ENCODE results near the gene PCED1A.

Gene PCED1A

GRCh38 chr20:2866236-2866635 is 25.8 kb upstream of the PCED1A start:
- in situ Hi-C loops (cut with HindIII; ENCODE audit: low sequenced_read_pairs), result loop anchor here (5.0 kb wide), 1 partner anchor 104 kb away; no protein-coding TSS in a partner anchor

- in situ Hi-C loops (cut with HindIII; ENCODE audit: low sequenced_read_pairs), result loop anchor here (5.0 kb wide), 1 partner anchor 103 kb away; no protein-coding TSS in a partner anchor
Observed at GRCh38 chr20:2865630-2866029, 25.2 kb upstream of the PCED1A start.

- in situ Hi-C loops (cut with HindIII; ENCODE audit: low sequenced_read_pairs), result loop anchor here (5.0 kb wide), 1 partner anchor 103 kb away; no protein-coding TSS in a partner anchor
Observed at GRCh38 chr20:2865101-2865500, 24.6 kb upstream of the PCED1A start.

- in situ Hi-C loops (cut with HindIII; ENCODE audit: low sequenced_read_pairs), result loop anchor here (5.0 kb wide), 1 partner anchor 102 kb away; no protein-coding TSS in a partner anchor
Observed at GRCh38 chr20:2864626-2865025, 24.2 kb upstream of the PCED1A start.

- in situ Hi-C loops (cut with HindIII; ENCODE audit: low sequenced_read_pairs), result no loop called here
Observed at GRCh38 chr20:2859330-2860121, 19.1 kb upstream of the PCED1A start.

- in situ Hi-C loops (cut with HindIII; ENCODE audit: low sequenced_read_pairs), result no loop called here
Observed at GRCh38 chr20:2858591-2858990, 18.1 kb upstream of the PCED1A start.

GRCh38 chr20:2851086-2851485 is 10.6 kb upstream of the PCED1A start:
- in situ Hi-C loops (cut with HindIII; ENCODE audit: low sequenced_read_pairs), result no loop called here

GRCh38 chr20:2849529-2849928 is 9.1 kb upstream of the PCED1A start:
- in situ Hi-C loops (cut with HindIII; ENCODE audit: low sequenced_read_pairs), result no loop called here

GRCh38 chr20:2847802-2848201 is 7.3 kb upstream of the PCED1A start:
- in situ Hi-C loops (cut with HindIII; ENCODE audit: low sequenced_read_pairs), result no loop called here

GRCh38 chr20:2846698-2847097 is 6.2 kb upstream of the PCED1A start:
- in situ Hi-C loops (cut with HindIII; ENCODE audit: low sequenced_read_pairs), result no loop called here

GRCh38 chr20:2845607-2846006 is 5.2 kb upstream of the PCED1A start:
- in situ Hi-C loops (cut with HindIII; ENCODE audit: low sequenced_read_pairs), result no loop called here

GRCh38 chr20:2840967-2841531 is 594 bp upstream of the PCED1A start:
- in situ Hi-C loops (cut with HindIII; ENCODE audit: low sequenced_read_pairs), result no loop called here

- in situ Hi-C loops (cut with HindIII; ENCODE audit: low sequenced_read_pairs), result no loop called here
Observed at GRCh38 chr20:2839732-2840137, 720 bp downstream of the PCED1A start.

GRCh38 chr20:2838847-2839671 is 1.4 kb downstream of the PCED1A start:
- in situ Hi-C loops (cut with HindIII; ENCODE audit: low sequenced_read_pairs), result no loop called here

GRCh38 chr20:2838170-2838797 is 2.2 kb downstream of the PCED1A start:
- in situ Hi-C loops (cut with HindIII; ENCODE audit: low sequenced_read_pairs), result no loop called here

GRCh38 chr20:2837221-2837960 is 3.1 kb downstream of the PCED1A start:
- in situ Hi-C loops (cut with HindIII; ENCODE audit: low sequenced_read_pairs), result no loop called here

GRCh38 chr20:2836035-2836434 is 4.4 kb downstream of the PCED1A start:
- in situ Hi-C loops (cut with HindIII; ENCODE audit: low sequenced_read_pairs), result no loop called here

- in situ Hi-C loops (cut with HindIII; ENCODE audit: low sequenced_read_pairs), result no loop called here
Observed at GRCh38 chr20:2835331-2835796, 5.1 kb downstream of the PCED1A start.

GRCh38 chr20:2834401-2835110 is 5.9 kb downstream of the PCED1A start:
- in situ Hi-C loops (cut with HindIII; ENCODE audit: low sequenced_read_pairs), result loop anchor here (5.0 kb wide), 1 partner anchor 37 kb away; no protein-coding TSS in a partner anchor
